OCI-LY1 (cell line): ENCODE data around the gene PDLIM5.

Source experiments
- H2AFZ ChIP-seq: fragments of 200-600 bp; sonication (generic), shearing (Covaris generic); 2 replicates; pipeline ENCODE4 v1.6.0; 2014; ENCODE audit warnings: antibody characterized with exemption, mild to moderate bottlenecking, low read length
- H3F3A ChIP-seq: fragments of 200-600 bp; sonication (generic), shearing (Covaris generic); 2 replicates; pipeline ENCODE4 v1.6.0; 2014; ENCODE audit warnings: mild to moderate bottlenecking, antibody characterized with exemption, low read length, moderate library complexity; ENCODE audit not compliant: insufficient read depth
- H3K27ac ChIP-seq: fragments of 200-600 bp; sonication (generic); 2 replicates; pipeline ENCODE4 v1.5.1; 2014; ENCODE audit warnings: low read length, mixed run types, mild to moderate bottlenecking, low read depth; ENCODE audit not compliant: poor library complexity, severe bottlenecking
- H3K27me3 ChIP-seq: fragments of 200-600 bp; sonication (generic); 2 replicates; pipeline ENCODE4 v1.6.0; 2014; ENCODE audit warnings: antibody characterized with exemption, mild to moderate bottlenecking, low read length, moderate library complexity; ENCODE audit not compliant: insufficient read depth
- H3K36me3 ChIP-seq: fragments of 200-600 bp; sonication (generic); 2 replicates; pipeline ENCODE4 v1.6.1; 2014; ENCODE audit warnings: mild to moderate bottlenecking, antibody characterized with exemption, low read length, moderate library complexity, mixed read lengths; ENCODE audit not compliant: insufficient read depth
- H3K4me1 ChIP-seq: fragments of 200-600 bp; sonication (generic); 2 replicates; pipeline ENCODE4 v1.5.1; 2014; ENCODE audit warnings: mild to moderate bottlenecking, low read length, moderate library complexity; ENCODE audit not compliant: insufficient read depth, severe bottlenecking
- H3K4me2 ChIP-seq: fragments of 200-600 bp; sonication (generic), shearing (Covaris generic); 2 replicates; pipeline ENCODE4 v1.6.1; 2014; ENCODE audit warnings: low read length
- H3K4me3 ChIP-seq: fragments of 200-600 bp; sonication (generic); 2 replicates; pipeline ENCODE4 v1.5.1; 2014; ENCODE audit warnings: low read length, low read depth, mild to moderate bottlenecking, mixed read lengths; ENCODE audit not compliant: poor library complexity, severe bottlenecking
- H3K79me2 ChIP-seq: fragments of 200-600 bp; shearing (Covaris generic); 2 replicates; pipeline ENCODE4 v1.6.1; 2016; ENCODE audit warnings: mixed run types, low read length, mixed read lengths; ENCODE audit not compliant: insufficient read depth
- H3K9ac ChIP-seq: fragments of 200-600 bp; sonication (generic), shearing (Covaris generic); 2 replicates; pipeline ENCODE4 v1.6.1; 2014; ENCODE audit warnings: mild to moderate bottlenecking, low read length, mixed read lengths
- H3K9me2 ChIP-seq: fragments of 200-600 bp; sonication (generic), shearing (Covaris generic); 2 replicates; pipeline ENCODE4 v1.6.1; 2014; ENCODE audit warnings: low read depth, mild to moderate bottlenecking, low read length, mixed read lengths
- H3K9me3 ChIP-seq: fragments of 200-600 bp; shearing (Covaris generic); 2 replicates; pipeline ENCODE4 v1.6.1; 2014; ENCODE audit warnings: low read length, mixed read lengths
- H4K20me1 ChIP-seq: fragments of 200-600 bp; sonication (generic), shearing (Covaris generic); 2 replicates; pipeline ENCODE4 v1.6.0; 2016; ENCODE audit warnings: mild to moderate bottlenecking, low read length; ENCODE audit not compliant: insufficient read depth
- CTCF ChIP-seq: fragments of 200-600 bp; sonication (generic), shearing (Covaris generic); IDR thresholded peaks from 2 replicates; pipeline ENCODE4 v1.5.1; 2017; ENCODE audit warnings: mild to moderate bottlenecking, antibody characterized with exemption, low read length, moderate library complexity, mixed read lengths
- EZH2 ChIP-seq: fragments of 200-600 bp; sonication (generic), shearing (Covaris generic); IDR thresholded peaks from 2 replicates; pipeline ENCODE4 v1.8.0; 2017; ENCODE audit warnings: borderline replicate concordance, mixed run types, mild to moderate bottlenecking, antibody characterized with exemption, low read length, moderate library complexity, mixed read lengths

The PDLIM5 gene

DNA sequence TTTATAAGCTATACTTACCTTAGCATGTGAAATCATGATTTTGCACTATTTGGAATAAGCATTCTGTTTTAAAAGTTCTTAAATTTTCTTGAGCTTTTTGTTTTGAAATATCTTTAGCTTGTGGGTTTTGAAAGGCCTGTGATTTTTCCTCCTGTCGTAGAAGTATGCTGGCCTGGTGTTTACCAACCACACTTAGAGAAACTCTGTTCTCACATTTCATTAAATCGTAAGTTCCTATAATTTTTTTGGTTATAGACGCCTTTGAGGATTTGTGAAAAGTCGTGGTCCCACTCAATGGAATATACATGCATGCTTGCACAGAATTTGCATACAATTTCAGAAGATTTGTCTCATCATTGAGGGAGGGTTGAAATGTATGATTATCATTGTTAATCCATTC is 63.6 kb downstream of the PDLIM5 start:
- H3F3A ChIP-seq, result no peaks in the 10 kb centered on the region
- no peaks in the 10 kb centered on the region for H3K36me3 ChIP-seq
- H4K20me1 ChIP-seq, result no peaks in the 10 kb centered on the region
- H3K9me2 ChIP-seq, result no peaks in the 10 kb centered on the region
- TF ChIP-seq CTCF (no peak), EZH2 (no peak)
- 0 out of 2 replicates have a peak, but pooled peaks cover 2% of the 10 kb centered on the region for H3K79me2 ChIP-seq
- H3K4me3 ChIP-seq, result no peak overlapping the region
- no peak overlapping the region for H3K9ac ChIP-seq
- no peak overlapping the region for H3K4me2 ChIP-seq
- H3K4me1 ChIP-seq, result peaks cover 18% of the 10 kb centered on the region
- H3K27ac ChIP-seq, result no peak overlapping the region
- H3K27me3 ChIP-seq, result no peaks in the 10 kb centered on the region
- no peaks in the 10 kb centered on the region for H3K9me3 ChIP-seq
- no peak overlapping the region for H2AFZ ChIP-seq

- Histone ChIP-seq H3K4me2 (no peak overlapping the region), H3K79me2 (0 out of 2 replicates have a peak, but pooled peaks cover 2% of the 10 kb centered on the region), H3K4me1 (peaks cover 23% of the 10 kb centered on the region), H3K9ac (no peak overlapping the region), H3K9me3 (no peaks in the 10 kb centered on the region), H3F3A (no peaks in the 10 kb centered on the region), H3K9me2 (no peaks in the 10 kb centered on the region), H3K4me3 (no peak overlapping the region), H2AFZ (no peak overlapping the region), H3K27ac (no peak overlapping the region), H3K27me3 (no peaks in the 10 kb centered on the region), H3K36me3 (no peaks in the 10 kb centered on the region), H4K20me1 (no peaks in the 10 kb centered on the region)
- TF ChIP-seq EZH2, result no peak
- no peak for TF ChIP-seq CTCF
Measured at GRCh38 chr4:94516067-94516466, 64.3 kb downstream of the PDLIM5 start.

DNA sequence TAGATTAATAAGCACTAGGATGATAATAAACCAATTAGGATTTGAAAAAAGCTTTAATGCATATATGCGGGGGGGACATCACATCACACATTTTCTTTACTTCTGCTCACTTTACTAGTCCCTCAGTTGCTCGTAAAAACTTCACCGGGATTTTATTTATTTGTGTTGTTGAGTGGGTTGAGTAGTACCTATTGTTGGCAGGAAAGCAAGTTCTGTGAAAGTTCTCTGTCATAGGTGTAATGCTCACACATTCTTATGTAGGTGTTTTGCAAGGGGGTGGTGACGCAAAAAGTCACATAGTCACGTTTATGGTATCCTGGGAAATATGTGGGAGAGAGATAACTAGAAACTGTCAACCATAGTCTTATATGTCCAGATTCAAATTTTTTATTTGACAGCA is 65.3 kb downstream of the PDLIM5 start:
- TF ChIP-seq EZH2, result no peak

DNA sequence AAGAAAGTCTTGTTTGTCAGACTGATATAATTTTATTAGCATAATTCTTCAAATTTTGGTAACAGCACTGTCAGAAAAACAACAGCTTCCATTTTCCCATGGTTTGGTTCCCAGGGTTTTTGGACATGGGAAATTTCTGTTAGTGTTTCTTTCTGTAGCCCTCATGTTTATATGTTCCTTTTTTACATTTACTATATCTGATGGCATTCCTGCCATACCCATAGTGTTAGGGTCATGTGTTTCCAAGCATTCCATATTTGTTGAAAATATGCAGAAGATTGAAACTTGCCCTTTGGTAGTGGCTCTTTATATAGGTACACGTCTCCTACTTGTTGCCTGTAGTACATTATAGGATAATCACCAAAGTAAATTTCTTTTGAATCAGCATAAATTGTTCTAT is 65.8 kb downstream of the PDLIM5 start:
- no peaks in the 10 kb centered on the region for H3F3A ChIP-seq
- no peaks in the 10 kb centered on the region for H4K20me1 ChIP-seq
- no peaks in the 10 kb centered on the region for H3K9me2 ChIP-seq
- peaks cover 23% of the 10 kb centered on the region for H3K4me1 ChIP-seq
- no peak for TF ChIP-seq EZH2
- TF ChIP-seq CTCF, result no peak
- no peaks in the 10 kb centered on the region for H3K36me3 ChIP-seq
- H3K4me2 ChIP-seq, result no peak overlapping the region
- no peak overlapping the region for H3K9ac ChIP-seq
- H3K27me3 ChIP-seq, result no peaks in the 10 kb centered on the region
- no peaks in the 10 kb centered on the region for H3K9me3 ChIP-seq
- H3K79me2 ChIP-seq, result 0 out of 2 replicates have a peak, but pooled peaks cover 2% of the 10 kb centered on the region
- H3K4me3 ChIP-seq, result no peak overlapping the region
- H3K27ac ChIP-seq, result no peak overlapping the region
- H2AFZ ChIP-seq, result no peak overlapping the region

More for the DNA sequence above, 65.3 kb downstream of the PDLIM5 start:
- no peaks in the 10 kb centered on the region for H3F3A ChIP-seq
- no peak overlapping the region for H3K9ac ChIP-seq
- no peak overlapping the region for H3K27ac ChIP-seq
- no peak overlapping the region for H3K4me3 ChIP-seq
- H3K27me3 ChIP-seq, result no peaks in the 10 kb centered on the region
- no peak overlapping the region for H3K4me2 ChIP-seq
- no peaks in the 10 kb centered on the region for H4K20me1 ChIP-seq
- no peaks in the 10 kb centered on the region for H3K9me2 ChIP-seq
- H3K9me3 ChIP-seq, result no peaks in the 10 kb centered on the region
- H3K4me1 ChIP-seq, result peaks cover 23% of the 10 kb centered on the region
- no peak overlapping the region for H2AFZ ChIP-seq
- H3K79me2 ChIP-seq, result 0 out of 2 replicates have a peak, but pooled peaks cover 2% of the 10 kb centered on the region
- H3K36me3 ChIP-seq, result no peaks in the 10 kb centered on the region
